ENCODE measurements around the gene ANO2.
A peak's percentile ranks its signal among the peaks of the same experiment; 100 is the strongest.

Gene ANO2

DNA sequence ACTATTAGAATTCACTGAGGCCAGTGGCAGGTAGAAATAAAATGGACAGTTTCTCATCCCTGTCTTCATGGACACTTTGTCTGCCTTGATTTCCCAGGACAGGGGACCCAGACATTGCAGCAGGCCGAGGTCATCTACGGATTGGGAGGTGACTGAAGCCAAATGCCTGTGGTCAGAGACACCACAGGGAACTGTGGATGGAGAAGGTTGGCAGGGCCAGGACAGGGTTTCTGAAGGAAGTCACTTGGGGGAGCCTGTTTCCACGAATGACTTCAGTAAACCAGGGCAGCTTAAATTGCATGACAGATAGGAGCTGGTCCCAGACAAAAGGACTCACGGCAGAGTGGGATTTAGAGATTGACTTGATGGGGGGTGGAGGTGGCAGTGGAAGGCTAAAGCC lies 288.2 kb downstream of the ANO2 start:
- TF ChIP-seq, protein P1, sequence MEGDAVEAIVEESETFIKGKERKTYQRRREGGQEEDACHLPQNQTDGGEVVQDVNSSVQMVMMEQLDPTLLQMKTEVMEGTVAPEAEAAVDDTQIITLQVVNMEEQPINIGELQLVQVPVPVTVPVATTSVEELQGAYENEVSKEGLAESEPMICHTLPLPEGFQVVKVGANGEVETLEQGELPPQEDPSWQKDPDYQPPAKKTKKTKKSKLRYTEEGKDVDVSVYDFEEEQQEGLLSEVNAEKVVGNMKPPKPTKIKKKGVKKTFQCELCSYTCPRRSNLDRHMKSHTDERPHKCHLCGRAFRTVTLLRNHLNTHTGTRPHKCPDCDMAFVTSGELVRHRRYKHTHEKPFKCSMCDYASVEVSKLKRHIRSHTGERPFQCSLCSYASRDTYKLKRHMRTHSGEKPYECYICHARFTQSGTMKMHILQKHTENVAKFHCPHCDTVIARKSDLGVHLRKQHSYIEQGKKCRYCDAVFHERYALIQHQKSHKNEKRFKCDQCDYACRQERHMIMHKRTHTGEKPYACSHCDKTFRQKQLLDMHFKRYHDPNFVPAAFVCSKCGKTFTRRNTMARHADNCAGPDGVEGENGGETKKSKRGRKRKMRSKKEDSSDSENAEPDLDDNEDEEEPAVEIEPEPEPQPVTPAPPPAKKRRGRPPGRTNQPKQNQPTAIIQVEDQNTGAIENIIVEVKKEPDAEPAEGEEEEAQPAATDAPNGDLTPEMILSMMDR (IDR thresholded peaks at IDR 0.05; ENCODE audit: low read depth, low read length, missing control alignments) = no peak
- no peak overlapping the region for H3K4me3 ChIP-seq (replicated peaks; ENCODE audit: low read depth, low read length)
- DNase-seq (ENCODE audit: extremely low read depth, low read depth) = no peak

DNA sequence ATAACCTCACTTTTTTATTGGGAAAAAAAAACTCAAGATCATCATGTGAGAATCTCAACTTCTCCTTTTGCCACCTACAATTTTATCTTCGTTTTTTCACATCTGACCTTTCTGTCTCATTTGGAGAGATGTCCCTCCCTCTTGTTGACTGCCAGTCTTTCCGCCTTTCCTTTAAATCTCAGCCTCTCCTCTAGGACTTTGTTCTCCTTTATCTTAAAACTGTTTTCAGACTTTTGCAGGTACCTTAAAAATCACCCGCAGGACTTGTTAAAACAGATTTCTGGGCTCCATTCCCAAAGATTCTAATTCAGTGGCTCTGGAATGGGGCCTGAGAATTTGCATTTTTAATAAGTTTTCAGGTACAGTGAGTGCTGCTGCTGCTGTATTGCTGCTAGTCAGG lies 289.9 kb downstream of the ANO2 start:
- TF ChIP-seq, protein P1 (IDR thresholded peaks at IDR 0.05; ENCODE audit: low read depth, low read length, missing control alignments) = no peak
- no peak for DNase-seq (ENCODE audit: extremely low read depth, low read depth)

DNA sequence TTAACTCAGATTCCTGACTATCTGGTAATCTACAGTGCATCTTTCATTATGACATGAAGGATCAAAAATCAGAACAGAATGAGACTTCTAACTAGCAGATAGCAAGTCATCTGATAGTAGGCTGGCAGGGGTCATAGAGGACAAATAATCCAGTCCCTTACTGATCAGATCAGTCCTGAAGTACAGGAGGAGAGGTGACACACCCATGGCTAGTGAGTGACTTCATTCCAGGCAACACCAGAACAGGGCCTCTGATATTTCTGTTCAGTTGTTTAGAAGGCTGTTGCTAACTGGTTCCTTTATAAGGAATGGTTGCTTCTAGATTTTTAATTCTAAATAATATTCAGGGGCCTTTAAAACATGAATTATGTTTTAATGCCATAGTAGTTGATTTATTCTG lies 291.0 kb downstream of the ANO2 start:
- H3K4me3 ChIP-seq (replicated peaks; ENCODE audit: low read depth, low read length) = no peak overlapping the region
- DNase-seq (ENCODE audit: extremely low read depth, low read depth) = no peak
- TF ChIP-seq, protein P1 (IDR thresholded peaks at IDR 0.05; ENCODE audit: low read depth, low read length, missing control alignments) = no peak

More for the DNA sequence above, 289.9 kb downstream of the ANO2 start:
- H3K4me3 ChIP-seq (replicated peaks; ENCODE audit: low read depth, low read length) = no peak overlapping the region

DNA sequence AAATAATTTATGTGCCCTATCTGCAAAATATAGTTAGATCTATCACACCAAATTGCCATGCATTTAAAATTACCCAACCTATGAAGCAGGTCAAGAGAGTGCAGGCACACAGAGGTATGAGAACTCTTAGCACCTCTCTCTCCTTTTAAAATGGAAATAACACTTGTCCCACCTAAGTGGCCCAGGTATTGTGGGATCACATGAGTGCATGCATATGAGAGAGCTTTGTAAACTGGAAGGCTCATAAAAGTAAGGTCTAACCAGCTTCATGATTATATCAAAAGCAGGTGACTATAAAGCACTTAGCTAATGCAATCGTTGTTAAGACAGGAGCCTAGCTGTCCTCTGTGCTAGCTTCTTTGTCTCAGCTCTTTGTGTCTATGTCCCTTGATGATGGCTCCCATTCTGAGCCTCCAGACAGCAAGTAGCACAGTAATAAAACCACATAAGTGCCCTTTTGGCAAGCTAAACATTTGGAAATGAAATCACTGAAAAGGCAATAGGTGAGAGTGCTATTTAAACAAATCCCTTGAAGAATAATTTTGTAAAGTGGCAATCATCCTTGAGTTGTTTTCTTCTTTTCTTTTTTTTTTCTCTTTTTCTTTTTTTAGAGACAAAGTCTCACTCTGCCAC lies 294.1 kb downstream of the ANO2 start:
- TF ChIP-seq, protein P1 (IDR thresholded peaks at IDR 0.05; ENCODE audit: low read depth, low read length, missing control alignments) = no peak
- H3K4me3 ChIP-seq (replicated peaks; ENCODE audit: low read depth, low read length) = no peak overlapping the region
- DNase-seq (ENCODE audit: extremely low read depth, low read depth) = no peak

DNA sequence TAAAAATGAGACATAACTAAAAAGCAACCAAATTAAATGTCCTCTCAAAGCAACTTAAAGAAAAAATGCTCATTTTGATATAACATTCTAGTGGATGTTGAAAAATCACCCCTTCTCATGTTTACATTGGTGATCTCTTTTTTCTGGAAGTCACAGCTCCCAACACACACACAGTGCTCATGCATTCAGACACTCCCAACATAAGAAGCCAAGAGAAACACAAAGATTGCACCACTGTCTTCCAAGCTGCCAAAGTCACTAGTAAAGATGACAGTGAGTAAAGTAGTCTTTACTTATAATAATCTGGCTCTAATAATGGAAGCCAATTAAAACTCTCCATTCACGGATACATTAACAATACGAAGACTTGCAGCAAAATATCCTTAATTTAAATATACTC lies 294.8 kb downstream of the ANO2 start:
- TF ChIP-seq, protein P1 (IDR thresholded peaks at IDR 0.05; ENCODE audit: low read depth, low read length, missing control alignments) = no peak
- no peak for DNase-seq (ENCODE audit: extremely low read depth, low read depth)
- H3K4me3 ChIP-seq (replicated peaks; ENCODE audit: low read depth, low read length) = no peak overlapping the region

DNA sequence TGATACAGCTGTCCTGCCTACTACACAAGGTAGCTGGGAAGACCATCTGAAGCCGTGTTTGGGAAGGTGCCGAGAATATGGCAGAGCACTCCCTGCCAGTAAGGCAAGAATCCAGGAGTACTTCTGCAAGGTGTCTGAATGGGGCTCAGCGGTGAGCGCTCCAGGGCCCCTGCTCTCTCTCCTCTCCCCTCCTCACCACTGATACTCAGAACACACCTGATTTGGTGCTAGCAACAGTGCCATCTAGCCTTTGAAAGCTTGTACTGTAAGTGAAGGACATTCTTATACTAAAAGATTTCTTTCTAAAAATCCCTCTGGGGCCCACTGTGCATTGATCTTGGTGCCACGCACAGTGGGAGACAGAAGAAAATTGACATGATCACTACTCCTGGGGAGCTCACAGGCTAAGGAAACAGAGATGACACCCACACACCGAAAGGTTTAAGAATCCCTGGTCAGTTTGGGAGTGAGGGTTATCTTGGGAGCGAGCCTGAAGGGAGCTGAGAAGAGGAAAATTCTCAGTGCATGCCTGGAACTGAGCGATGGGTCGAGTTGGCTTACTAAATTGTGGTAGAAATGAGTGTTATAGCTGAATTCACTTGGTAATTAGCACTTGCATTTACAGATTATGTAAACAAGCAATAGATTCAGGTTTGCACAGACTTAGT lies 296.2 kb downstream of the ANO2 start:
- TF ChIP-seq, protein P1 (IDR thresholded peaks at IDR 0.05; ENCODE audit: low read depth, low read length, missing control alignments) = peak; percentile 50
- H3K4me3 ChIP-seq (replicated peaks; ENCODE audit: low read depth, low read length) = no peak overlapping the region

More for the DNA sequence above, 296.2 kb downstream of the ANO2 start:
- DNase-seq (ENCODE audit: extremely low read depth, low read depth) = peak; percentile 4
